ENCODE measurements around the gene QRICH2.
A peak's percentile ranks its signal among the peaks of the same experiment; 100 is the strongest.

QRICH2 gene

DNA sequence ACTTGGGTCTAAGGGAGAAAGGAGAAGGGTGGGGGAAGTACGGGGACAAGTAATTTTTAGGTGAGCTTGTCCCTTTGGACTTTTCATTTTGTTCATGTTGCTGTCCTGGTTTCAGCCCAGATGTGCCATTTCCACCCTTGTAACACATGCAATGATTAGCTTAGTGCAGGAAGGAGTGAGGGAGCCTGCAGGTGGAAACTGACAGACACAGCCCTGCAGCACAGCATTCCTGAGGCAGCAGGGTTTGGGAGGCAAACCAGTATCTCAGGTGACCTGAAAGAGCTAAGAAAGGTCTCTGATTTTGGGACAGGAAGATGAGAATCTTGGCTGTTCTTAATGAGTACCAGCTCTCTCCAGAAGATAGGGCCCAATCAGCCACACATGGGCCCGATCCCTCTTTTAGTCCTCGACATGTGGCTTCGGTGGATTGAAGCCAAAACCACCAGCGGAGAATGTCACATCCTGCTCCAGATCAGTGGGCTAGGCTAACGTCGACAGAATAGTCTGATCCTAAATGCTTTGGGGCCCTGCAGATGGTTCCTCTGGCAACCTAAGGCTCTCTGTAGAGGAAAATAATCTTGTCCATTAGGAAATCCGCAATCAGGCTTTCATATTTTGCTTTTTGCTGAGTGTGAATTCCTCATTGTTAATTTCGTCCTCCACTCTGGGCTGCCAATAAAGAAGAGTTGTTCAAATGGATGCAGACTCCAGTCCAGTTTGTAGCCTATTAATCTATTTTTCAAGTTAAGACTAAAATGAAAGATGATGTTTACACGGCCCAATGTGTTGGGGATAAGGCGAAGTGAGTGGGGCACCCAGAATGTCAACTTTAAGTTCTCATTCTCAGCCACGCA is 64.0 kb downstream of the QRICH2 start:
- Histone ChIP-seq H3K9me3 (ENCODE audit: control insufficient read depth, low read length) (no peaks in the 10 kb centered on the region), H2BK5ac (ENCODE audit: low read depth, low read length, poor library complexity, severe bottlenecking) (no peak overlapping the region), H3K27me3 (ENCODE audit: control insufficient read depth in 1 of 2, insufficient read depth in 1 of 2, low read length in 2 of 2) (peaks cover 0 to 37% of the 10 kb centered on the region in 2 experiments), H3K9ac (ENCODE audit: low read length) (no peak overlapping the region), H2BK15ac (ENCODE audit: low read depth, poor library complexity, severe bottlenecking) (no peak overlapping the region), H2BK12ac (ENCODE audit: low read length in 2 of 2) (no peak overlapping the region), H4K91ac (ENCODE audit: low read length) (no peak overlapping the region), H3K27ac (ENCODE audit: low read length, poor library complexity, severe bottlenecking) (no peak overlapping the region), H2BK120ac (ENCODE audit: low read depth, low read length) (no peak overlapping the region), H2AFZ (ENCODE audit: low read depth, low read length) (no peak overlapping the region), H3K4me3 (ENCODE audit: insufficient read depth in 1 of 2, low read depth in 1 of 2, low read length in 2 of 2) (no peak overlapping the region), H4K8ac (ENCODE audit: low read length) (no peak overlapping the region), H3K36me3 (ENCODE audit: control insufficient read depth in 1 of 2, insufficient read depth in 2 of 2, low read depth in 1 of 2, low read length in 2 of 2) (no peaks in the 10 kb centered on the region), H3K79me1 (replicated peaks; ENCODE audit: low read length, poor library complexity, severe bottlenecking) (peaks cover 3% of the 10 kb centered on the region), H3K14ac (ENCODE audit: low read length in 2 of 2) (no peak overlapping the region), H3K4me2 (ENCODE audit: low read length, poor library complexity, severe bottlenecking) (no peak overlapping the region), H3K4ac (ENCODE audit: low read depth in 1 of 2, low read length in 2 of 2) (no peak overlapping the region), H3K23ac (ENCODE audit: low read length in 2 of 2) (no peak overlapping the region), H3K18ac (ENCODE audit: low read depth in 1 of 2, low read length in 2 of 2) (no peak overlapping the region), H2AK5ac (ENCODE audit: low read length, severe bottlenecking) (peak overlapping the region; percentile 18), H3K4me1 (ENCODE audit: control insufficient read depth, insufficient read depth, low read depth, low read length) (peaks cover 18% of the 10 kb centered on the region)
- DNase-seq: no peak
- 90% methylated on average over 12 of the region's 12 CpGs for WGBS

DNA sequence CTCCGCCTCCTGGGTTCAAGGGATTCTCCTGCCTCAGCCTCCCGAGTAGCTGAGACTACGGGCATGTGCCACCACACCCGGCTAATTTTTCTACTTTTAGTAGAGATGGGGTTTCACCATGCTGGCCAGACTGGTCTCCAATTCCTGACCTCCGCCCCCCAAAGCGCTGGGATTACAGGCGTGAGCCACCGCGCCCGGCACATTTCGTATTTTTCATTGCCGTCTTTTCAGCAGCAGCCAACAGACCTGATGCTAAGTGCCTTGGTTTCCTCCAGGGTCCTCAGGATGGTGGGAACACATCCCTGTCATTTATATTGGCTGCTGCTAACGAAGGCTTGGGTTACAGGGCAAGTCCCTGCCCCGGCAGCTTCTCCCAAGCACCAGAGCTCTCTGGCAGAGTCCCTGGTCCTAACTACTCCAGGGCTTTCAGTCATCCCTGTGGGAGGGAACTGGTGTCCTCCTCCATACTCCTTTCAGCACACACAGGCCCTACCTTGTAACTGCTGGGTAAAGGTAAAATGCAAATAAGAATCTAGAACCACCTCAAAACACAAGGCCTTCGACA is 66.3 kb downstream of the QRICH2 start:
- WGBS: 97% methylated on average over 15 of the region's 15 CpGs
- no peak overlapping the region for H4K91ac ChIP-seq (ENCODE audit: low read length)
- DNase-seq: no peak

DNA sequence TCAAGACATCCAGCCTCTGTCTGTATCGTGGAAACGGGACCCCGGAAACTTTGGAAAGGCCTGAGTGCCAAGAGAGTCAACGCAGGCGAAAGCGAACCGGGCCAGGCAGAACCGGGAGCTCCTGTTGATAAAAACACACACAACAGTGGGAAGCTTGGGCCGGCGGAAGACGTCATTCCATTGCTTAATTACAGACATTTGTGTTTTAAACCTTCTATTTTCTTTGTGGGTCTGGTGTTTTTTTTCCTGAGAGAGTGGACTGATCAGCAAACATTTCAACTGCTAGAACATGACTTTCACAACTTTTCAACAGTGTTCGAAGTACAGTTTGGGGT is 66.9 kb downstream of the QRICH2 start:
- Histone ChIP-seq H4K8ac (ENCODE audit: low read length) (peak overlapping the region; percentile 87), H2AK5ac (ENCODE audit: low read length, severe bottlenecking) (no peak overlapping the region), H3K27me3 (ENCODE audit: control insufficient read depth in 1 of 2, insufficient read depth in 1 of 2, low read length in 2 of 2) (peaks cover 0 to 37% of the 10 kb centered on the region in 2 experiments), H3K4me2 (ENCODE audit: low read length, poor library complexity, severe bottlenecking) (peak overlapping the region; percentile 58), H3K36me3 (ENCODE audit: control insufficient read depth in 1 of 2, insufficient read depth in 2 of 2, low read depth in 1 of 2, low read length in 2 of 2) (no peaks in the 10 kb centered on the region), H3K27ac (ENCODE audit: low read length, poor library complexity, severe bottlenecking) (no peak overlapping the region), H2BK12ac (ENCODE audit: low read length in 2 of 2) (no peak overlapping the region), H3K4me1 (ENCODE audit: control insufficient read depth, insufficient read depth, low read depth, low read length) (peaks cover 20% of the 10 kb centered on the region), H3K9me3 (ENCODE audit: control insufficient read depth, low read length) (no peaks in the 10 kb centered on the region), H2BK120ac (ENCODE audit: low read depth, low read length) (no peak overlapping the region), H3K9ac (ENCODE audit: low read length) (peak overlapping the region; percentile 86), H3K18ac (ENCODE audit: low read depth in 1 of 2, low read length in 2 of 2) (peak overlapping the region in 1 of 2 experiments; percentile 53), H2BK15ac (ENCODE audit: low read depth, poor library complexity, severe bottlenecking) (no peak overlapping the region), H3K4me3 (ENCODE audit: insufficient read depth in 1 of 2, low read depth in 1 of 2, low read length in 2 of 2) (peak overlapping the region; percentile 72 to 87), H2AFZ (ENCODE audit: low read depth, low read length) (peak overlapping the region; percentile 91), H3K14ac (ENCODE audit: low read length in 2 of 2) (no peak overlapping the region), H4K91ac (ENCODE audit: low read length) (no peak overlapping the region), H3K23ac (ENCODE audit: low read length in 2 of 2) (no peak overlapping the region), H3K79me1 (replicated peaks; ENCODE audit: low read length, poor library complexity, severe bottlenecking) (peaks cover 3% of the 10 kb centered on the region), H2BK5ac (ENCODE audit: low read depth, low read length, poor library complexity, severe bottlenecking) (no peak overlapping the region), H3K4ac (ENCODE audit: low read depth in 1 of 2, low read length in 2 of 2) (no peak overlapping the region)
- no peak for DNase-seq
- WGBS: 42% methylated on average over 7 of the region's 12 CpGs

More for the DNA sequence above, 66.3 kb downstream of the QRICH2 start:
- peak overlapping the region; percentile 66 for H2AK5ac ChIP-seq (ENCODE audit: low read length, severe bottlenecking)
- no peak overlapping the region for H2BK5ac ChIP-seq (ENCODE audit: low read depth, low read length, poor library complexity, severe bottlenecking)
- H3K27ac ChIP-seq (ENCODE audit: low read length, poor library complexity, severe bottlenecking): no peak overlapping the region
- H3K18ac ChIP-seq (ENCODE audit: low read depth in 1 of 2, low read length in 2 of 2): no peak overlapping the region
- H3K9ac ChIP-seq (ENCODE audit: low read length): peak overlapping the region; percentile 86
- no peak overlapping the region for H3K4me3 ChIP-seq (ENCODE audit: insufficient read depth in 1 of 2, low read depth in 1 of 2, low read length in 2 of 2)
- H2AFZ ChIP-seq (ENCODE audit: low read depth, low read length): no peak overlapping the region
- H3K9me3 ChIP-seq (ENCODE audit: control insufficient read depth, low read length): no peaks in the 10 kb centered on the region
- no peak overlapping the region for H3K14ac ChIP-seq (ENCODE audit: low read length in 2 of 2)
- no peak overlapping the region for H2BK120ac ChIP-seq (ENCODE audit: low read depth, low read length)
- peaks cover 0 to 38% of the 10 kb centered on the region in 2 experiments for H3K27me3 ChIP-seq (ENCODE audit: control insufficient read depth in 1 of 2, insufficient read depth in 1 of 2, low read length in 2 of 2)
- H3K4me2 ChIP-seq (ENCODE audit: low read length, poor library complexity, severe bottlenecking): no peak overlapping the region
- H3K23ac ChIP-seq (ENCODE audit: low read length in 2 of 2): no peak overlapping the region
- no peaks in the 10 kb centered on the region for H3K36me3 ChIP-seq (ENCODE audit: control insufficient read depth in 1 of 2, insufficient read depth in 2 of 2, low read depth in 1 of 2, low read length in 2 of 2)
- peaks cover 22% of the 10 kb centered on the region for H3K4me1 ChIP-seq (ENCODE audit: control insufficient read depth, insufficient read depth, low read depth, low read length)
- no peak overlapping the region for H3K4ac ChIP-seq (ENCODE audit: low read depth in 1 of 2, low read length in 2 of 2)
- no peak overlapping the region for H2BK15ac ChIP-seq (ENCODE audit: low read depth, poor library complexity, severe bottlenecking)
- peaks cover 3% of the 10 kb centered on the region for H3K79me1 ChIP-seq (replicated peaks; ENCODE audit: low read length, poor library complexity, severe bottlenecking)
- peak overlapping the region; percentile 19 for H4K8ac ChIP-seq (ENCODE audit: low read length)
- H2BK12ac ChIP-seq (ENCODE audit: low read length in 2 of 2): no peak overlapping the region

DNA sequence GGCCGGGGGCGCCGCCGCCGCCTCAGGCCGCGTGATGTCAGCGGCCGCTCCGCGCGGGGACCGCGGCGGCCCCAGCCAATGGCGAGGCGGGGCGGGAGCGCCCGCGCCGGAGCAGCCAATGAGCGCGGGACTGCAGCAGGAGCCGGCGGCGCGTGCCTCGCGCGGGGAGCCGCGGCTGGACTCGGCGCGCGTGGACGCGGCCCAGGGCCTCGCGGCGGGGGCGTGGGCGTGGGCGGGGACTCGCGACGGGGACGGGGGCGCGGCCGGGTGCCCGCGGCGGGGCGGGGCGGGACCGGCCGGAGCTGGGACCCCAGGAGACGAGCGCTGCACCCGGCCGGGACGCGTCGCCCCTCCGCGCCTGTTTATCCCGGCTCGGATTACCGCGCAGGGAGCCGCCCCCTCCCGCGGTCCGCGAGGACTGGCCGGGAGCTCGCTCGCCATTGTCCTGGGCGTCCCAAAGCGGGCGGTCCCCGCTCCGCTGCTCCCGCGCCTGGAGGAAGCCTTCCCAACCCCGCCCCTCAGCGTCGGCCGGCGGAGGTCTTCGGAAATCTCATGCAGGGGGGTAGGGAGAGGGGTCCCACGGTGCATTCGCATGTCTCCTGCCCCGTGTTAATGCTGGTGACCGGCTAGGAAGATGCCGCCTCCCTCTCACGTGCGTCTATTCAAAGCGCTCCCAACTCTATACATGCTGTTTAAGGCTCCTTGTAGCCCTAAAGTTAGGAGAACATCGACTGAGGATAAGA is 67.4 kb downstream of the QRICH2 start, which contains the start of gene RNF157:
Gene RNF157 (minus strand): TSS at position 33 of the 743 bp plus-strand sequence. CDS start 253 bp downstream, outside the sequence.
- Histone ChIP-seq H3K36me3 (ENCODE audit: control insufficient read depth in 1 of 2, insufficient read depth in 2 of 2, low read depth in 1 of 2, low read length in 2 of 2) (no peaks in the 10 kb centered on the region), H3K4ac (ENCODE audit: low read depth in 1 of 2, low read length in 2 of 2) (peak within 1 kb of the TSS in 1 of 2 experiments; percentile 78), H3K18ac (ENCODE audit: low read depth in 1 of 2, low read length in 2 of 2) (peak within 1 kb of the TSS; percentile 53 to 88), H3K27ac (ENCODE audit: low read length, poor library complexity, severe bottlenecking) (peak within 1 kb of the TSS; percentile 25), H3K9ac (ENCODE audit: low read length) (peak within 1 kb of the TSS; percentile 86), H4K91ac (ENCODE audit: low read length) (peak within 1 kb of the TSS; percentile 73), H2BK5ac (ENCODE audit: low read depth, low read length, poor library complexity, severe bottlenecking) (no peak within 1 kb of the TSS), H2BK12ac (ENCODE audit: low read length in 2 of 2) (peak within 1 kb of the TSS in 1 of 2 experiments; percentile 26), H3K79me1 (replicated peaks; ENCODE audit: low read length, poor library complexity, severe bottlenecking) (peaks cover 3% of the 10 kb centered on the region), H3K4me2 (ENCODE audit: low read length, poor library complexity, severe bottlenecking) (peak within 1 kb of the TSS; percentile 93), H3K23ac (ENCODE audit: low read length in 2 of 2) (peak within 1 kb of the TSS in 1 of 2 experiments; percentile 34), H2AFZ (ENCODE audit: low read depth, low read length) (peak within 1 kb of the TSS; percentile 91), H2BK120ac (ENCODE audit: low read depth, low read length) (peak within 1 kb of the TSS; percentile 54), H4K8ac (ENCODE audit: low read length) (peak within 1 kb of the TSS; percentile 87), H2BK15ac (ENCODE audit: low read depth, poor library complexity, severe bottlenecking) (peak within 1 kb of the TSS; percentile 99), H3K9me3 (ENCODE audit: control insufficient read depth, low read length) (no peaks in the 10 kb centered on the region), H3K27me3 (ENCODE audit: control insufficient read depth in 1 of 2, insufficient read depth in 1 of 2, low read length in 2 of 2) (peaks cover 0 to 34% of the 10 kb centered on the region in 2 experiments), H3K4me1 (ENCODE audit: control insufficient read depth, insufficient read depth, low read depth, low read length) (peaks cover 20% of the 10 kb centered on the region), H2AK5ac (ENCODE audit: low read length, severe bottlenecking) (no peak within 1 kb of the TSS), H3K4me3 (ENCODE audit: insufficient read depth in 1 of 2, low read depth in 1 of 2, low read length in 2 of 2) (peak within 1 kb of the TSS; percentile 72 to 87), H3K14ac (ENCODE audit: low read length in 2 of 2) (peak within 1 kb of the TSS in 1 of 2 experiments; percentile 66)
- DNase-seq: peak; percentile 78
- WGBS: 1% methylated on average over 55 of the region's 102 CpGs

Data from mesenchymal stem cell (in vitro differentiated cells and primary cell).